ENCODE results near the gene APCDD1.
A peak's percentile ranks its signal among the peaks of the same experiment; 100 is the strongest.
"Not testable (repeated sequence)": the region's sequence is repeated elsewhere in the genome, so short reads cannot be mapped to it uniquely, and the experiment has no call there.

Gene APCDD1

DNA sequence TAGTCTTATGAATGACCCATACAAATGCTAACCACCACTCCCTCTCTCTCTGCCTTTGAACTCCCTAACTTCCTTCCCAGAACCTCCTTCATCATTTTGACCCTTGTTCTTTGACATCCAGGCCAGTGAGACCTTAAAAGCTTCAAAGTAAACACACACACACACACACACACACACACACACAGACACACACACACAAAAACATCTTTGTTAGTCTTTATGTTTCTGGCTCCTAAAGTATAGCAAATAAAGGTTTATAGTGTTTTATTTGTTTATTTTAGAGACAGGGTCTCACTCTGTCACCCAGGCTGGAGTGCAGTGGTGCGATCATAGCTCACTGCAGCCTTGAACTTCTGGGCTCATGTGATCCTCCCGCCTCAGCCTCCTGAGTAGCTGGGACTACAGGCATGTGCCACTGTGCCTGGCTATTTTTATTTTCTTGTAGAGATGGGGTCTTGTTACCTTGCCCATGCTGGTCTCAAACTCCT lies 9.8 kb downstream of the APCDD1 start:
- not testable (repeated sequence) for DNase-seq

- DNase-seq, result no peak
Observed at GRCh38 chr18:10465174-10465939, 10.9 kb downstream of the APCDD1 start.

GRCh38 chr18:10470429-10470828 lies 16.0 kb downstream of the APCDD1 start:
- no peak for DNase-seq

DNA sequence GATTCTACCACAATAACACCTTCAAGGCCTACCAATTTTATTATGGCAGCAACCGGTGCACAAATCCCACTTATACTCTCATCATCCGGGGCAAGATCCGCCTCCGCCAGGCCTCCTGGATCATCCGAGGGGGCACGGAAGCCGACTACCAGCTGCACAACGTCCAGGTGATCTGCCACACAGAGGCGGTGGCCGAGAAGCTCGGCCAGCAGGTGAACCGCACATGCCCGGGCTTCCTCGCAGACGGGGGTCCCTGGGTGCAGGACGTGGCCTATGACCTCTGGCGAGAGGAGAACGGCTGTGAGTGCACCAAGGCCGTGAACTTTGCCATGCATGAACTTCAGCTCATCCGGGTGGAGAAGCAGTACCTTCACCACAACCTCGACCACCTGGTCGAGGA lies 17.1 kb downstream of the APCDD1 start:
- DNase-seq, result no peak

DNA sequence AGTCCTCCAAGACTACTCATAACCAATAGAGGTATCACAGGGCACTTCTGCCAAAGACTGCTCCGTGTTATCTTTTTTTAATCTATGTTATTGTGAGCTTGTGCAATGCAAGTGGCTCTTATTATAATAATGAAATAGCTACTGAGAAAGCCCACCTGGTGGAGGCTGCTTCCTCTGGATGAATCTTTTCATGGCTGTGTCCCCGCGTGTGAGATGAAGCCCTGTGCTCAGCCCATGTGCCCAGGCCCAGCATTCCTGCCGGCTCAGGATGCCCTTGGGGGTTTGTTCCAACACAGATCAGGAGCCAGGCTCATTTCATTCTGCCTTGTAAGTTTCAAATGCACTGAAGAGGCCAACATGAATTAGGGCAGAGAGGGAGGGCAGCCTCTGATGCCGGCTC lies 18.7 kb downstream of the APCDD1 start:
- DNase-seq, result no peak

DNA sequence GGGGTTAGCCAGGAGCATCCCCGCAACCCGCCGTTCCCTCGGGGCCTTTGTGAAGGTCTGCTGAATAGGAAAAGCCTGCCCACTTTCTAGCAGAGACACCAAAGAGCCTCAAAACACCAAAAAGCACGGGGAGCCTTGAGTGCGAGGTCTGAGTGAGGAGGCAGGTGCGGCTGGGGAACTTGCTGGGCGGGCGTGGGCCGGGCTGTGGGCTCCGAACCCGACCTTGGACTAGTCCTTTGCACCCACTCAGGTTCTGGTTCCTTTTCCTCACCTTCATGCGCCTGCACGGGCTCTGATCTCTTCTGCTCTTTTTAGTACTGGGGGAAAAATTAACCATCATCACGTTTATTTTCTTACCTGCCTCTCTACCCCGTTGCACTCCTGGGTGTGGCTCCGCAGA lies 19.9 kb downstream of the APCDD1 start:
- DNase-seq, result no peak

DNA sequence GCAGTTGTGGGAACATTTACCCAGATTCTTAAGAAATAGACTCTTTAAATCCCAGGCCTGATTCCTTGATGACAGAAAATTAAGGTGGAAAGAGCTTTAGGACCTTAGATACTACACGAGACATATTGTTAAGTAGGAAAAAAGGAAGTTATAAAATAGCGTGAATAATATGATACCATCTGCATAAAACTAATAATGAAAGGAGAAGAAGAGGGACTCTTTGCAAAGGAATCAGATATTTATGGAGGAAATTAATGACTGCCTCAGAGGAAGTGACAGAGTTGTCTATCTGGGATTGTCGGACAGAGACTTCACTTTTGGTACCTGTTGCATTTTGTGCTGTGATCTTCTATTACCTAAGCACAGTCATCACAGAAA lies 20.8 kb downstream of the APCDD1 start:
- DNase-seq, result no peak

- no peak for DNase-seq
Observed at GRCh38 chr18:10475654-10476291, 21.3 kb downstream of the APCDD1 start.

- no peak for DNase-seq
Observed at GRCh38 chr18:10476338-10476791, 21.9 kb downstream of the APCDD1 start.

GRCh38 chr18:10477121-10477862 lies 22.9 kb downstream of the APCDD1 start:
- DNase-seq, result no peak

- DNase-seq, result no peak
Observed at GRCh38 chr18:10477863-10478260, 23.4 kb downstream of the APCDD1 start.

- no peak for DNase-seq
Observed at GRCh38 chr18:10481831-10482230, 27.4 kb downstream of the APCDD1 start.

- DNase-seq, result no peak
Observed at GRCh38 chr18:10482363-10482984, 28.0 kb downstream of the APCDD1 start.

DNA sequence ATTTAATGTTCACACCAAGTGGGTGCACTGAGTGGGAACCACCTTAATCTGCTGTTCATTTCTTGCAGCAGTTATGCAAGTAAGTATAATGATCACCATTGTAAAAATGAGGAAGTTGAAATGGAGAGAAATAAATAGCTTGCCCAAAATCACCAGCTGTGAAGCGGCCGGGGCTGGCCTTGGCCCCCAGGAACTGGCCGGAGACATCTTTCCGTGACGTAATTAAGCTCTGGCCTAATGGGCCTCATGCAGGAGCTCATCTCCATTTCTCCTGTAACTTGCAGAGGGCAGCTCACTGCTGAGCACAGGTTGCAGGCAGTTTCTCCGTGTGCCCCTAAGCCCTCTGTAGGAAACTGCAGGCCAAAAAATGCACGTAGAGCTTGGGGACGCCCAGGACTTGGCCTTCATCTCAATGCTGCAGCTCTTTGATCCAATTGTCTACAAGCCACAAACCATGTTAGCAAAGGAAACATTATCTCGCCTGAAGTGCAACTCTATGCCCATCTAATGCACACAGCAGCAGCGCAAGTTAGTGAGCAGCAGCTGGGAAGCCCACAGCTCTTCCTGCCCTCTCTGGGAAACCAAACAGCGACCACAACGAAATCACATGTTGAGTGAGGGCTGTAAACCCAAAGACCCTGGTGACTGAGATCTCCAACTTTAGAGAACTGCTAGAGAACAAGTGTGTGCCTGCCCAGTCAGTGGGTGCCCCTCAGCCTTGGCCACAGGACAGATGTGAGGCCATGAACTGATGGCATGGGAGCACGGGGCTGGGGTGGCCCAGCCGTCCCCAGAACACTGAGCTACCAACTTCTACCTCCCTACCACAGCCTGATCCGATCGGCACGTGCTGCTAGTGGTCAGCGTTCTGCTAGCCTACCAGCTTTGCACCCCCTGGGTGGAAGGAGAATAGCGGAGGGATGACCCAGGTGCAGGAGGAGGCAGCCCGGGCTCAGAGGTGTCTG lies 28.8 kb downstream of the APCDD1 start:
- DNase-seq, result no peak

DNA sequence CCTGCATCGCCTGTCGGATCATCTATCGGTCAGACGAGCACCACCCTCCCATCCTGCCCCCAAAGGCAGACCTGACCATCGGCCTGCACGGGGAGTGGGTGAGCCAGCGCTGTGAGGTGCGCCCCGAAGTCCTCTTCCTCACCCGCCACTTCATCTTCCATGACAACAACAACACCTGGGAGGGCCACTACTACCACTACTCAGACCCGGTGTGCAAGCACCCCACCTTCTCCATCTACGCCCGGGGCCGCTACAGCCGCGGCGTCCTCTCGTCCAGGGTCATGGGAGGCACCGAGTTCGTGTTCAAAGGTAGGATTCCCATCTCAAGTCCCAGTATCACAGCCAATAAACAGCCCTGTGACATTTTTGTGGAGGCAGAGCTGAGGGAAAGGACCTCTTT lies 31.0 kb downstream of the APCDD1 start:
- no peak for DNase-seq

- DNase-seq, result no peak
Observed at GRCh38 chr18:10486362-10486761, 31.9 kb downstream of the APCDD1 start.

- DNase-seq, result no peak
Observed at GRCh38 chr18:10487154-10487553, 32.7 kb downstream of the APCDD1 start.

GRCh38 chr18:10488017-10488416 lies 33.6 kb downstream of the APCDD1 start:
- no peak for DNase-seq

GRCh38 chr18:10490401-10491165 lies 36.1 kb downstream of the APCDD1 start:
- DNase-seq, result peak; percentile 52

GRCh38 chr18:10495936-10496335 lies 41.5 kb downstream of the APCDD1 start:
- DNase-seq, result no peak

GRCh38 chr18:10497206-10497749 lies 42.8 kb downstream of the APCDD1 start:
- DNase-seq, result no peak

All from stimulated activated CD4-positive, alpha-beta T cell treated with anti-CD3 and anti-CD28 coated beads, Interleukin-4, amount 100 ng/mL, for 24 hours (primary cell).